22Rv1 (cell line): ENCODE data around the gene TIE1.

Source experiments
- H3K27ac ChIP-seq: fragments of 450-650 bp; 2 replicates; pipeline ENCODE4 v1.5.1; 2017
- CTCF ChIP-seq: fragments of 450-650 bp; IDR thresholded peaks from 2 replicates; pipeline ENCODE4 v1.5.1; 2017; ENCODE audit warnings: mild to moderate bottlenecking
- ZFX ChIP-seq: fragments of 450-650 bp; IDR thresholded peaks from 2 replicates; pipeline ENCODE4 v1.6.1; 2017; ENCODE audit warnings: antibody characterized with exemption, borderline replicate concordance

Gene TIE1

GRCh38 chr1:43370564-43370963 is 69.8 kb downstream of the TIE1 start:
- no peak overlapping the region; the same call in 1 of the 2 replicates for H3K27ac ChIP-seq

DNA sequence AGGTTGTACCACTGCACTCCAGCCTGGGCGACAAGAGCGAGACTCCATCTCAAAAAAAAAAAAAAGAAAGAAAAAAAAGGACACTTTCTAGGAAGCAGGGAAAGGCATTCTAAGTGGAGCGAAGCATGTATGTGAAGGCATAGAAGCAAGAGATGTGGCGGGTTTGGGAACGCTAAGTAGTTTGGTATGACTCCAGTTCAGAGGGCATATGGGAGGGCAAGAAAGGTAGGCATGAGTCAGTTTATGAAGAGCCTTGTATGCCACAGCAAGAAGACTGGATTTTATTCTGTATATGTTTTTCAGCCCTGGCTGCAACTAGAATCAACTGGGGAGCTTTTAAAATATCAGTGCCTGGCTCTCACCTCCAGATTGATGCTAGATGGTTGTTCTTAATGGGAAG is 71.4 kb downstream of the TIE1 start:
- no peak for TF ChIP-seq CTCF
- TF ChIP-seq ZFX: no peak
- H3K27ac ChIP-seq: no peak overlapping the region

More at GRCh38 chr1:43370564-43370963, 69.8 kb downstream of the TIE1 start:
- TF ChIP-seq CTCF: no peak
- TF ChIP-seq ZFX: no peak
